NCI-H1417 (cell line): ENCODE measurements around the gene DRG2.
A peak's percentile ranks its signal among the peaks of the same experiment; 100 is the strongest.

Experiments used
- DNase-seq, 3 experiments: peaks; one replicate each; lab custom pipeline; 2025; lab: John Stamatoyannopoulos, UW

Gene DRG2

GRCh38 chr17:18074566-18075272, 13.0 kb upstream of the DRG2 start:
- no peak for DNase-seq

GRCh38 chr17:18076936-18077335, 10.8 kb upstream of the DRG2 start:
- no peak for DNase-seq

- DNase-seq, result no peak
Observed at GRCh38 chr17:18079543-18079942, 8.2 kb upstream of the DRG2 start.

GRCh38 chr17:18084256-18084655, 3.5 kb upstream of the DRG2 start:
- no peak for DNase-seq

- DNase-seq, result no peak
Observed at GRCh38 chr17:18089613-18090012, 1.9 kb downstream of the DRG2 start.

- DNase-seq, result peak in 2 of 3 experiments; percentile 5 to 22
Observed at GRCh38 chr17:18093616-18094408, 6.1 kb downstream of the DRG2 start.

- no peak for DNase-seq
Observed at GRCh38 chr17:18094409-18094807, 6.7 kb downstream of the DRG2 start.

GRCh38 chr17:18099516-18099915, 11.8 kb downstream of the DRG2 start:
- DNase-seq, result no peak

GRCh38 chr17:18100616-18101015, 12.9 kb downstream of the DRG2 start:
- DNase-seq, result no peak

GRCh38 chr17:18101828-18102227, 14.1 kb downstream of the DRG2 start:
- no peak for DNase-seq

GRCh38 chr17:18102640-18103039, 14.9 kb downstream of the DRG2 start:
- no peak for DNase-seq

GRCh38 chr17:18105027-18105426, 17.3 kb downstream of the DRG2 start:
- DNase-seq, result no peak

GRCh38 chr17:18105595-18105994, 17.8 kb downstream of the DRG2 start:
- DNase-seq, result no peak

GRCh38 chr17:18106211-18106610, 18.5 kb downstream of the DRG2 start:
- DNase-seq, result no peak

GRCh38 chr17:18107061-18107790, 19.5 kb downstream of the DRG2 start:
- no peak for DNase-seq

- DNase-seq, result no peak
Observed at GRCh38 chr17:18107971-18108370, 20.2 kb downstream of the DRG2 start.

- no peak for DNase-seq
Observed at GRCh38 chr17:18108401-18109312, 20.9 kb downstream of the DRG2 start, which contains the start of gene MYO15A. TSS of gene MYO15A (plus strand) at chr17:18108756. CDS start at chr17:18118801, 10,045 bp downstream.

- DNase-seq, result no peak
Observed at GRCh38 chr17:18109935-18110485, 22.3 kb downstream of the DRG2 start.

GRCh38 chr17:18110636-18111145, 22.9 kb downstream of the DRG2 start:
- no peak for DNase-seq

- DNase-seq, result no peak
Observed at GRCh38 chr17:18111330-18111971, 23.7 kb downstream of the DRG2 start.

- no peak for DNase-seq
Observed at GRCh38 chr17:18115517-18115916, 27.8 kb downstream of the DRG2 start.
